WTC11 (cell line): ENCODE measurements around the gene PARP4.

ENCODE experiments used
- AR ChIP-seq: fragments of 250-450 bp; sonication (Bioruptor Pico); IDR thresholded peaks from 2 replicates; pipeline ENCODE4 v1.9.0; 2021; ENCODE audit warnings: mild to moderate bottlenecking
- ATF6 ChIP-seq: sonication (generic); formaldehyde crosslinking; IDR thresholded peaks from 2 replicates; pipeline ENCODE4 v1.8.1; 2023; ENCODE audit warnings: mild to moderate bottlenecking, missing genetic modification reagents
- EMX1 ChIP-seq: fragments of 250-450 bp; sonication (Bioruptor Pico); IDR thresholded peaks from 2 replicates; pipeline ENCODE4 v1.8.0; 2021; ENCODE audit warnings: mild to moderate bottlenecking
- NR2C2 ChIP-seq: sonication (generic); formaldehyde crosslinking; IDR thresholded peaks from 2 replicates; pipeline ENCODE4 v1.8.0; 2022; ENCODE audit warnings: mild to moderate bottlenecking, missing genetic modification reagents
- NR3C1 ChIP-seq: sonication (generic); formaldehyde crosslinking; conservative IDR thresholded peaks from 2 replicates; pipeline ENCODE4 v1.8.1; 2023; ENCODE audit warnings: low read depth, mild to moderate bottlenecking, missing genetic modification reagents
- STAT6 ChIP-seq: sonication (generic); formaldehyde crosslinking; conservative IDR thresholded peaks from 2 replicates; pipeline ENCODE4 v1.8.1; 2023; ENCODE audit warnings: mild to moderate bottlenecking, low read depth, missing genetic modification reagents, moderate library complexity
- USF1 ChIP-seq: sonication (generic); formaldehyde crosslinking; IDR thresholded peaks from 2 replicates; pipeline ENCODE4 v1.8.0; 2022; ENCODE audit warnings: mild to moderate bottlenecking, missing genetic modification reagents

- TF ChIP-seq NR2C2 (CRISPR knock-in tag), result no peak
- no peak for TF ChIP-seq NR3C1 (CRISPR knock-in tag)
- TF ChIP-seq ATF6 (CRISPR knock-in tag), result no peak
- TF ChIP-seq STAT6 (CRISPR knock-in tag), result no peak
- TF ChIP-seq AR, result no peak
- TF ChIP-seq EMX1 (CRISPR knock-in tag), result no peak
- no peak for TF ChIP-seq USF1 (CRISPR knock-in tag)
Observed at GRCh38 chr13:24459726-24460125, 52.9 kb downstream of the PARP4 start.
